A172 (cell line): Measurements from ENCODE around the gene VTI1A. TPM values are rescaled to one million over a fixed set of nuclear protein-coding genes. Genes with fewer than 3 reads are reported as not detected.
"Not testable (repeated sequence)": the region's sequence is repeated elsewhere in the genome, so short reads cannot be mapped to it uniquely, and the experiment has no call there.

Experiments used
- DNase-seq: peaks from one replicate; pipeline ENCODE4 v3.0.0-alpha.2; 2015; ENCODE audit warnings: low spot score
- total RNA-seq: library from RNA; depleted of rRNA; stranded (reverse); fragments of >200 nt; shearing (Covaris generic); gene quantifications from 2 replicates; pipeline ENCODE4 v1.2.3, GENCODE V29; 2014

VTI1A gene
- total RNA-seq, 1 experiment from 2014 or later: 38.1 TPM

DNA sequence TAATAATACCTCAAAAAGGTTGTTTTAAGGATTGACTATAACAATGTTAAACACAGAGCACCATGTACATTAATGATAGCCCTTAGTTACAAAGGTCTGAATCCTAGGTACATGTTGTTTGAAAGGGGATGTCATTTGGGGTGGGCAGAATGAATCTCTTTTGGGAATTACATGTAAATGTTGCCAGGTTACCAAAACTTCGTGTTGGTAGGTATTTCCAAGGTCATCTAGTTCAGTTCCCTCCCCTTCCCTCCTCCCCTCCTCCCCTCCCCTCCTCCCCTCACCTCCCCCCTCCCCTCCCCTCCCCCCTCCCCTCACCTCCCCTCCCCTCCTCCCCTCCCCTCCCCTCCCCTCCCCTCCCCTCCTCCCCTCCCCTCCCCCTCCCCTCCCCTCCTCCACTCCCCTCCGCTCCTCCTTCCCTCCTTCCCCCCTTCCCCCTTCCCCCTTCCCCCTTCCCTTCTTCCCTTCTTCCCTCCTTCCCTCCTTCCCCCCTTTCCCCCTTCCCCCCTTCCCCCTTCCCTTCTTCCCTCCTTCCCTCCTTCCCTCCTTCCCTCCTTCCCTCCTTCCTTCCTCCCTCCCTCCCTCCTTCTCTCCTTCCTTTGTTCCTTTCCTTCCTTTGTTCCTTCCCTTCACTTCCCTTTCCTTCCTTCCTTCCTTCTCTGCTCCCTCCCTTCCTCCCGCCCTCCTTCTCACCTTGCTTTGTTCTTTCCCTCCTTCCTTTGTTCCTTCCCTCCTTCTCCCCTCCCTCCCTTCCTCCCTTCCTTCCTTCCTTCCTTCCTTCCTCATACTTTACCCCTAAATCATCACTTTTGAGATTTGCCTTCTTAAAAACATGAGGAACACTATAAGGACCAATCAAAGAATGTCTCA lies 8.1 kb downstream of the VTI1A start:
- DNase-seq: no peak

DNA sequence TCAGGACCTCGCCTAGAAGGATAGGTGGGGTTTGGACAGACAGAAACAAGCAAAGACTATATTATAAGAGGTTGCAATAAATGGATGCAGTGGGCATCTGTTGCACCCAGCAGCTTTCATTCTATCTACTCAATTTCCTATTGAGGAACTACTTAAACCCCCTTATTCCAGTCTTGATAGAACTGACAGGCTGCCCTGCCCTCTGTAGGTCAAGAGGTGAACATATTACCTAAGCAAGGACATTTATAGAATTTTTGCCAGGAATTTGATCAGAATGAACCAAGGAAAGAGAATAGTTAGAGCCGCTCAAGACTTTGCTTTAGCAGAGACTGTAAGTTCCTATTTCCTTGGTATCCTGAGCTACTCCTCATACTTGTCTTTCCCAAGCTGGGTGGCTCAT lies 9.5 kb downstream of the VTI1A start:
- no peak for DNase-seq

DNA sequence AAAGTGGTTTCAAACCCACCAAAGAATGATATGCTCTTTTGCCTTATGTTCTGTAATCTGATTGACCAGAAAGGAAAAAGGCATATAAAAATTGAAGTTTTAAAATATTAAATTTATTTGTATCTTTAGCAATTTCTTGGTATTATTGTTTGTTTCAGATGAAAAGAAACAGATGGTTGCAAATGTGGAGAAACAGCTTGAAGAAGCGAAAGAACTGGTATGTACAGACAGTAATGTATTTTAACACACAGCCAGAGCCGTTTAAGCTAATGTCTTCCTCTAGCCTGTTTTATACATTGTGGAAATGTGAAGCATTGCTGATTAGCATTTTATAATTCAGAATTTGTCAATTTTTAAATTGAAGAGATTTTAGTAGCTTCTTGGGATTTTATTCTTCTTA lies 13.4 kb downstream of the VTI1A start:
- no peak for DNase-seq

DNA sequence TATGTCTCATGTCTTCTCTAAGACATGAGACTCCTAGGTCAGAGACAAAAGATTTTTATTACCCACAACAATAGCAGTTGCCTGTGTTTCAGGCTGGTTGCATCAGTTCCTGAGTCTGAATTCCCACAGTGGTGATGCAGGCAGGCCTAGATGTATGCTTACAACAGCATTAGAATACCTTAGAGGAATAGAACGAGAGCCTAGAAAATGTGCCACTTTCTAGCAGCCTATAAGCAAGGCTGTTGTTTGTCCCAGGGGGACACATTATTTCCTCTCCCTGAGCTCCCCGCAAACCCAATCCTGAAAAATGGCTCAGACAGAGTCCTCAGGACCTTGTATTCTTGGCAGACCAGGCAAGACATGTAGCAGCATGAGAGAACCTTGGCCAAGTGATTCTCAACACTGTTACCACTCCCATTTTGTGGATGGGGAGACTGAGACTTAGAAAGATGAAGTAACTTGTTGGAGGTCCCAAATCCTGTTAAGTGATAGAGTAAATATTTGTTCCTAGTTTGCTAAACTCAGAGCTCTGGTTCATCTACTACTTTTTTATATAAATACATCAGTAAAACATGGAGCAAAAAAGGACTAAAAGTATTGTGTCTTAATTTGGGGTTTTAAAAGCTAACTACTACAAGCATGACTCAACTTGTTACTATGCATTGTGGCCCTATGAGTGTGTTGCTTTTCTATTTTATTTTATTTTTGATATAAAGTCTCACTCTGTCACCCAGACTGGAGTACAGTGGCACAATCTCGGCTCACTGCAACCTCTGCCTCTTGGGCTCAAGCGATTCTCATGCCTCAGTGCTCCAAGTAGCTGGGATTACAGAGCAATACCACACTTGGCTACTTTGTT lies 14.2 kb downstream of the VTI1A start:
- DNase-seq: no peak

DNA sequence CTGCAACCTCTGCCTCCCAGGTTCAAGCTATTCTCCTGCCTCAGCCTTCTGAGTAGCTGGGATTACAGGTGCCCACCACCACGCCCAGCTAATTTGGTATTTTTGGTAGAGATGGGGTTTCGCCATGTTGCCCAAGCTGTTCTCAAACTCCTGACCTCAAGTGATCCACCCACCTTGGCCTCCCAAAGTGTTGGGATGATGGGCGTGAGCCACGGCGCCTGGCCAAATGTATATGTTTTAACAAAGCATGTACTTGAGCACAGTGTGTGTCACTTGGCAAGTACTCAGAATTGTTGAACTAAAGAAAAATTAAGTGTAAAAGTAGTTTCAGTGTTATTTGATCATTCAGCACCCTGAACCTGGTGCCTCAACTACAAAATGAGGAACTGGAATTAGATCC lies 17.1 kb downstream of the VTI1A start:
- DNase-seq: not testable (repeated sequence)

DNA sequence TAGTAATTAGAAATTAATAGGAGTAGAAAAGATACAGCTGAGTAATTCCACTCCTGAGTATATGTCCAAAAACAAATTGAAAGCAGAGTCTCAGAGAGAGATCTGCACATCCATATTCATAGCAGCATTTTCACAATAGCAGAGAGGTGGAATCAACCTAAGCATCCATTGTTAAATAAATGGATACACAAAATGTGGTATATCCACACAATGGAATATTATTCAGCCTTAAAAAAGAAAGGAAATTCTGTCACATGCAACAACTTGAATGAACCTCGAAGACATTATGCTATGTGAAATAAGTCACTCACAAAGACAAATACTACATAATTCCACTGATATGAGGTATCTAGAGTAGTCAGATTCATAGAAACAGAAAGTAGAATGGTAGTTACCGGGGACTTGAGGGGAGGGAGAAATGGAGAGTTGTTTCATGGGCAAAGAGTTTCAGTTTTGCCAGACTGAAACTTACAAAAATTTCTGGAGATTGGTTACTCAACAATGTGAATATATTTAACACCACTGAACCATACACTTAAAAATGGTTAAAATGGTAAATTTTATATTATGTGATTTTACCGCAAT lies 18.4 kb downstream of the VTI1A start:
- no peak for DNase-seq

DNA sequence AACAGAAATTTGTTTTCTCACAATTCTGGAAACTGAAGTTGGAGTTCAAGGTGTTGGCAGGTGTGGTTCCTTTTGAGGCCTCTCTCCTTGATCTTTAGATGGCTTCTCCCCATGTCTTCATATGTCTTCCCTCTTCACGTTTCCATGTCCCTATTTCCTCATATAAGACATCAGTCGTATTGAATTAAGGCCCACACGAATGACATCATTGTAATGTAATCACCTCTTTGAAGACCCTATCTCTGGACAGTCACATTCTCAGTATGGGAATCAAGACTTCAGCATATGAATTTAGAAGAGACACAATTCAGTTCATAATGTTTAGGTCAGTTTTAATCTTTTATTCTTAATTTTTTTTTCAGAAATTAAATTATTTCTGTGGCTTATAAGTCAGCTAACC lies 19.8 kb downstream of the VTI1A start:
- no peak for DNase-seq

DNA sequence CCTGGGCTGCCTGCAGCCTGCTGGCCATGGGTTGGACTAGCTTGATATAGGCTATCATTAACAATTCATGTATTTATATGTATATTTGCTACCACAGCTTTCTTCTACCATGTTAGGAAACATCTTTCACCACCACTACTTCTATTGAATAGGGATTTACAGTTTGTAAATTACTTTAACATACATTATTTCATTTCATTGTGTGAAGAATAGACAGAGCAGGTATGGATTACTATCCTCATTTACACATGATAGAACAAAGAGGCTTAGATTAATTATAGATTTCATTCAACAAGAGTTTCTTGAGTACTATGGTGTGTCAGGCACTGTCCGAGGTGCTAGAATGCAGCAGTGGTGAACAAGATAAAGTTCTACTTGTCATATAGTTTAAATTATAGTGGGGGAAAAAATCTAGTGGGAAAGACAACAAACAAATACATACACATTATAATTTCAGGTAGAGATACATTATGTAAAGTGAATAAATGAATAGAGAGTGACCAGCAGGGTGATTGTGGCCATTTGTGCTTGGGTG lies 20.6 kb downstream of the VTI1A start:
- no peak for DNase-seq

DNA sequence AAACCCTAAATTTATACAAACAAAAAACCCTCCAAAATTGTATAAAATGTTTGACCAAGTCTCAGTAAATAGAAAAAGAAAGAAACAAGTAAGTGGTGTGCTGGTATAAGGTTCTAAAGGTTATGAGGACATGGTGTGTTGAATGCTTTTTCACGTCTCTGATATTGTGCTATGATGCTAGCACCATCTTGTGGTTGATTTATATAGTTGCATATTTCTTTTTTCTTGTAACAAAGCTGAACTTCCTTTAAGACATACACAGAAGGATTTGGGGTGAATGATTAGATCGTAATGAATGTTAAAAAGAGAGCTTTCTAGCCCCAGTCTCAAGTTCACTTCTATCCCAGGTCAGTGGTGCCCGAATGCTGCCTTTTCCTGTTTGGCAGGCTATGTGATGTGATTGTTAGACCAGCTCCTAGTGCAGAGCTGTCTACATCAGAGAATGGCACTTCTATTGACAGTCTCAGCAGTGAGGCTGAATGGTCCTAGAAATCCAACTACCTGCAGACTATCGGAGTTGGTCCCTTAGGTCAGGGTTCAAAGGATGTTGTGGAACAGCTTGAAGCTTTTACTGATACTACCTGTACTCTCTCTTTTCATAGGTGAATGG lies 25.0 kb downstream of the VTI1A start:
- peak; percentile 70 for DNase-seq

DNA sequence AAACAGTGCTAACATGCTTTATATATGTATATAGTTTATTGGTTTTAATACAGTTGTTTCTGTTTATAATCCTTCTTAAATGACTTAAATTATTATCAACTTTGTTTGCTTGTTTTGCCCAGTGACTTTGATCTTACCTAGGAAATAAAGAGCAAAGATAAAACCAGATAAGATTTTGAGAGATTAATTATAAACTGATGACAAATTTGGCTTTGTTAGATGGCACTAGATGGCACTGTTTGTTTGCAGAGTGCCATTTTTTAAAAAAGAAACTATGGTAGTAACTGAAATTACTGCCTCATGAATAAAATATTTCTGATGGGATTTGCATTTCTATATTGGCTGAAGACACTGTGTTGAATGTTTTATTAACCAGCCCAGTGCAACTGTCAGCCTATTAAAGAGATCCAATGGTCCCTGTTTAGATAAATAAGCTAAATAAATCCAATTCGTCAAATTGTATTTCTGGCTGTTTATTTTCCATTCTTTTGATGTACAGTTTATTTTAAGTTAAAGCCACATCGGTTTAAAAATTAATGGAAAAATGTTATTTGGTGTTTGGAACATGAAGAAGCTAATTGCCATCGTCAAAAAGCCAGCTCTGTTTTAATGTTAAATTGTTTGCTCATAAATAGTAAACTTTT lies 28.7 kb downstream of the VTI1A start:
- DNase-seq: no peak

DNA sequence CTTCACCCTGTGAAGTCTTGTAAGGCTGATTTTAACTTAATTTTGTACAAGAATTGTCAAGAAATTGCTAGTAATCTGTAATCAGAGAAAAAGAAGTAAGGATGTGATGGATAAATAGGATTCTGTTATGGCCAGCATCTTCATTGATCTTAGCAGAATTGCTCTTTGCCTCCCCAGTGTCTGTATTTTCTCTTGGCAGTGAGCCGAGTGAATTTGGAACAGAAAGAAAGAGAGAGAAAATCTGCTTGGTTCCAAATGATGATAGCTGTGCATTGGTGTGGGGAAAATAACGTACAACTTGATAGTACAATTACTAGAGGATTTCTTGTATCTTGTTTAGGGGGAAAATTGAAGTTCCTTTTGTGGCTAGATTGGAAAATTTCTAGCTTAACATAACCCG lies 34.6 kb downstream of the VTI1A start:
- DNase-seq: no peak

DNA sequence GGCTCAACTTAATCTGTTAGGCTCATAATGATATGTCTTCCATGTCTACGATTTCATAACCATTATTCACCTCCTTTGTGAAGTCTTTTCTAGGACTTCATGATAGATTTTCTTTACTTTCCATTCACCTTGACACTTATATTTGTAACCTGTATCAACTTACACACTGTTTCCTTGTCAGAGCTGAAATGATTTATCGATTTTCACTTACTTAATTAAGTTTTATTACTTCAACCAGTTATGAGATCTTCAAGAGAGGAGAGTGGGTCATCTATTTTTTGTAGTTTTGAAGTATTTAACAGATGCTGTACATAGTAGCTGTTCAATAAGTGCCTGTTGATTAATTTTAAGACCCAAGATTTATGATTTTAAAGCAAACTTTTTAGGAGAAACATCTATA lies 37.4 kb downstream of the VTI1A start:
- no peak for DNase-seq

DNA sequence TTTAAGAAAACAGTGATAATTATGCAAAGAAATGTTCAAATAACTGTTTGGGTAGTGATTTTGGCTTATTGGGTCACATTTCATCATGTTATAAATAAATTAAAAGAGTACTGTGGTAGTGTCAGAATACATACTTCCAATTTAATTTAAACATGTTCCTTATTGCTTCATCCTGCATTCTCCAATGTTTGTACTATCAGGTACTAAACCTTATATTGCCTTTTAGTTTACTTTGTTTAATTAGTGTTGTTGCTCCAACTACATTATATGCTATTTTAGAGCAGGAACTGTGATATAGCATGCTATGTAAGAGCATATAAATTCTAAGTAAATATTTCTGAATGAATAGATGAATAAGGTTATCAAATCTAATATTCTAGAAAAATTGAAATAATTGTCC lies 40.9 kb downstream of the VTI1A start:
- DNase-seq: no peak

DNA sequence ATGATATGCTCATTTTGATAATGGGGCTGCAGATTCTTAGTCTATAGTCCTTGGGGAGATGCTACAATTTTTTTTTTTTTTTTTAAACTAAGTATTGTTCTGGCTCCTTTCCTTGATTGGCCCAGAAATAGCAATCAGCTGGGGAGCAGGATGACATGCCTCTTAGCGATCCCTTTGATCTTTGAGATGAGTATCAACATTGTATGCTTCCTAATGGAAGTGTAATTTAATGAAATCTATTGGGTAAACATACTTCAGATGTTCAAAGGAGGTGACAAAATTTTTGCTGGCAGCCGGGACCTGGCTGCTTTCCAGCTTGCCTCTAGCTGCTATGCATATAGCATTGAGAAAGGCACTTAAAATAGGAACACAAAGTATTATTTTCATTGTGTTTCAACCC lies 43.5 kb downstream of the VTI1A start:
- no peak for DNase-seq

DNA sequence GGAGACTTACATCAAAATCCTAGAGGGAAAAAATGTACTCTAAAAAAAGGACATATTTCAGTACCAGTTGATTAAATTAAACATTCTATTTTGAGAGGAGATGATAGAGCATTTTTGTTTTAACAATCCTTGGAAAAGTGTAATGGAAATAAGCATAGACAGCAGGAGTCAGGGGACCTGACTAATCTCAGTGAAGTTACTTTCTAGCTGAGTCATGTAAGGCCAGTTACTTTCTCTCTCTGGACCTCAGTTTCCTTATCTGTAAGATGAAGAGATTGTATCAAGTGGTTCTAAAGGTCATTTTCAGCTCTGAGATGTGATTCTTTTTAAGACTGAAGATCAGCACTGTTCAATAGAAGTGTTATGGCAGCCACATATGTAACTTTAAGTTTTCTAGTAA lies 44.1 kb downstream of the VTI1A start:
- DNase-seq: no peak

DNA sequence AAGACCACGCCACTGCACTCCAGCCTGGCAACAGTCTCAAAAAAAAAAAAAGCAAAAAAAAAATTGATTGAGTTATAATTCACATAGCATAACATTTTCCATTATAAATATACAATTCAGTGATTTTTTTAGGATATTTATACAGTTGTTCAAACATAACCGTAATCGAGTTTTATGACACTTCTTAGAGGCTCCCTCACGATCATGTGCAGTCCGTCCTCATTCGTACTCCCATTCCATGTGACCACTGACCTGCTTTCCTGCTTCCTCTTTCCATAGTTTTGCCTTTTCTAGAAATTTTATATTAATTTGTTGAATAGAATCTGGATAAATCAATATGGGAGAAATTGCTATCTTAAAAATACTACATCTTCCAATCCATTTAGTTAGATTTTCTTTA lies 45.7 kb downstream of the VTI1A start:
- DNase-seq: no peak

DNA sequence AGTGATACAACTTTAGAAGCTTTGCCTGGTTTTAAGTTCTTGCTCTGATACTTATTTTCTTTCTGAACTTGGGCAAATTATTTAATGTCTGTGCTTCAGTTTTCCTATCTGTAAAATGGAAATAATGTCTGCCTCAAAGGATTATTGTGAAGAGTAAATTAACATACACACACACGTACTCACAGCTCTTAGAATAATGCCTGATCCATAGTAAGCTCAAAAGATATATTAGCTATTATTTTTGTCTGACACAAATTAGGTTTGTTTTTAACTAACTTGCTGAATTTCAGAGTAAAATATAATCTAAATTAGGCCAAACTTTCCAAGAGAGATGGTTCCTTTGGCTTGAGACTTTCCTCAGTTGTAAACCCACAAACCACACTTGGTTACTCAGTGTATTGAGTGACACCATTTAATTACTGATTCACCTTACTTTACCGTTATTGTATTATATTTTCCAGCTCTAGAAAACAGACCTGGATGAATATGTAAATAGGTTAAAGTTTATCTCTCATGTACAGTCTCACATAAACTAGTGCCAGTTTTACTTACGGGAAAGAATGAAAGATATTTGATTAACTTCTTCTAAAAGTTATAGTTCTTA lies 50.4 kb downstream of the VTI1A start:
- no peak for DNase-seq

DNA sequence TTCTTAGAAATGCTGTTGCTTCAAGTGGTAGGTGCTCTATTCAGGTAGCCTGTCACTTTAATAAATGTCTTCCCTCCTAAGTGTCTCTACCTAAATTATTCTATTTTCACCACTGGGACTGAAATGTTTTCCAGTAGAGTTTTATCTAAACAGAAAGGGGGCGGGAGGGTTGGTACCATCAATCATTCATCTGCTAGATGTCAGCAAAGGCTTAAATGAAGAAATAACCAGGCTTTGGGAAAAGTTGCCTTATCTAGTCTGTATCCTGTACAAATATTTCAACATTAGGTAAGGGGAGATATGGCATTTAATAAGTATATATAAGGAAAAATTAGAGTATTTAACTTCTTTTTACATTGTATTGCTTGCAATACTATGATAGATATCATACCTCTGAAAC lies 51.8 kb downstream of the VTI1A start:
- no peak for DNase-seq

DNA sequence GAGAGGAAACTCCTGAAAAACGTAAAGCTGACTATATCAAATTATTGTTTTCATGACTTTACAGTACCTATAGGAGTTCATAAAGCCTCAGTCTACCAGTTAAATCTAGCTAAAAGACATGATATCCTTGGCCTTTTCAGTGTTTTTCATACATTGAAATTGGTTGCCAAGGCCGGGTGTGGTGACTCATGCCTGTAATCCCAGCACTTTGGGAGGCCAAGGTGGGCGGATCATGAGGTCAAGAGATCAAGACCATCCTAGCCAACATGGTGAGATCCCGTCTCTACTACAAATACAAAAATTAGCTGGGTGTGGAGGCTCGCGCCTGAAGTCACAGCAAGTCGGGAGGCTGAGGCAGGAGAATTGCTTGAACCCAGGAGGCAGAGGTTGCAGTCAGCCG lies 53.0 kb downstream of the VTI1A start:
- not testable (repeated sequence) for DNase-seq

DNA sequence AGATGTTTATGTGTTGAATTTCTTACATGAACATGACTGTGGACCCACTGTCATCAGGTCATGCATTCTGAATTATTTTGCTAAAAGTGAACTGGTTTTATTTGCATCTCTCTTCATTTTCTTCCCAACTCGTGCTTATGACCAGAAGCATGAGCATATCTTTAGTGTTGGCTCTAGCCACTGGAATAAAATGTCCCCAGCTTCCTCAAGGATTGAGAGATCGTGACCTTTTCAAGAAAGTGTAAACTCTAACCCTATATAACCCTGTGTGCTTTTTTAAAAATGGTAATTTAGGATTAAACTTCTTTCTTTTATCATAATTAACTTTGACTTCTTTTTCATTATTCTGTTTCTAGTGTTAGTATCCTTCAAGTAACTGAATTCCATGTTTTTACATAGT lies 55.5 kb downstream of the VTI1A start:
- DNase-seq: no peak

DNA sequence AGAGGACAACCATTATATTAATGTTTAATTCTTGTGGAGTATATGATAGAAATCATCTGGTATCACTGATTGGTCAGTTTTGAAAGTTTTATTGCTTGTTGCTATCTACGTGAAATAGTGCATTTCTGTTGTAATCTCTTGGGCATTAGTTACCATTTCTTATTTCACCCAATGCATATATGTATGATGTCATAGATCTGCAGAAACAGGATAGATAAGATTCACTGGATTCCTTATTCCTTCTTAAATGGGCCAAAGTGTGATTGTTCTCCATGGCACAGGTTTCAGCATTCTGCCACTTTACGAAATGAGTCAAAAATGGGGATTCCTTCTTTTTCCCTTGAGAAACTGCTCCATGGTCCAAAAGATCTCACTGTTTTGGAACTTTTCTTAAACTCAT lies 56.6 kb downstream of the VTI1A start:
- DNase-seq: no peak
